Ishikawa (cell line): ENCODE results near the gene RNU4-1.

ENCODE experiments used
- CEBPB ChIP-seq: IDR thresholded peaks from 2 replicates; pipeline ENCODE4 v1.6.1; 2012
- EGR1 ChIP-seq: IDR thresholded peaks from 2 replicates; pipeline ENCODE4 v1.6.1; 2012
- EP300 ChIP-seq: IDR thresholded peaks from 2 replicates; pipeline ENCODE4 v1.6.1; 2012; ENCODE audit warnings: borderline replicate concordance
- MAX ChIP-seq: IDR thresholded peaks from 2 replicates; pipeline ENCODE4 v1.6.1; 2012
- NFIC ChIP-seq: IDR thresholded peaks from 2 replicates; pipeline ENCODE4 v1.6.1; 2012
- REST ChIP-seq: IDR thresholded peaks from 2 replicates; pipeline ENCODE4 v1.6.1; 2012; ENCODE audit warnings: low read depth, mild to moderate bottlenecking
- TAF1 ChIP-seq: IDR thresholded peaks from 2 replicates; pipeline ENCODE4 v1.6.1; 2012; ENCODE audit warnings: low read depth, mild to moderate bottlenecking
- TEAD4 ChIP-seq: IDR thresholded peaks from 2 replicates; pipeline ENCODE4 v1.6.1; 2012
- YY1 ChIP-seq: IDR thresholded peaks from 2 replicates; pipeline ENCODE4 v1.6.1; 2012; ENCODE audit warnings: low read depth
- TF ChIP-seq, protein P1 (sequence below): IDR thresholded peaks from 2 replicates; pipeline ENCODE4 v1.6.1; 2012

- TF ChIP-seq MAX (no peak), EGR1 (no peak), EP300 (no peak), CEBPB (no peak), NFIC (no peak), YY1 (no peak), TAF1 (no peak), REST (no peak), TEAD4 (no peak)
- TF ChIP-seq, protein P1, sequence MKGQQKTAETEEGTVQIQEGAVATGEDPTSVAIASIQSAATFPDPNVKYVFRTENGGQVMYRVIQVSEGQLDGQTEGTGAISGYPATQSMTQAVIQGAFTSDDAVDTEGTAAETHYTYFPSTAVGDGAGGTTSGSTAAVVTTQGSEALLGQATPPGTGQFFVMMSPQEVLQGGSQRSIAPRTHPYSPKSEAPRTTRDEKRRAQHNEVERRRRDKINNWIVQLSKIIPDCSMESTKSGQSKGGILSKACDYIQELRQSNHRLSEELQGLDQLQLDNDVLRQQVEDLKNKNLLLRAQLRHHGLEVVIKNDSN, result no peak
Measured at GRCh38 chr12:120321382-120322202, 28.6 kb upstream of the RNU4-1 start.
